GM18907 (cell line): ENCODE data around the gene LRP8.
"Not testable (repeated sequence)": the region's sequence is repeated elsewhere in the genome, so short reads cannot be mapped to it uniquely, and the experiment has no call there.

Experiments
- ATAC-seq: cut with Tn5 transposase; IDR thresholded peaks from one replicate; pipeline ENCODE4 v1.9.1; 2021; ENCODE audit warnings: mild to moderate bottlenecking, moderate library complexity; ENCODE audit not compliant: unreplicated experiment

Gene LRP8

GRCh38 chr1:53285969-53286760, 41.7 kb downstream of the LRP8 start:
- no peak for ATAC-seq

GRCh38 chr1:53285546-53285945, 42.3 kb downstream of the LRP8 start:
- no peak for ATAC-seq

GRCh38 chr1:53284224-53285020, 43.4 kb downstream of the LRP8 start:
- ATAC-seq, result no peak

GRCh38 chr1:53283156-53283555, 44.7 kb downstream of the LRP8 start:
- not testable (repeated sequence) for ATAC-seq

GRCh38 chr1:53281133-53281532, 46.7 kb downstream of the LRP8 start:
- no peak for ATAC-seq

GRCh38 chr1:53280496-53280895, 47.4 kb downstream of the LRP8 start:
- ATAC-seq, result no peak

- ATAC-seq, result no peak
Observed at GRCh38 chr1:53279296-53280200, 48.3 kb downstream of the LRP8 start.

GRCh38 chr1:53278298-53278725, 49.6 kb downstream of the LRP8 start:
- ATAC-seq, result no peak

- no peak for ATAC-seq
Observed at GRCh38 chr1:53277326-53277725, 50.5 kb downstream of the LRP8 start.

- ATAC-seq, result no peak
Observed at GRCh38 chr1:53276902-53277281, 51.0 kb downstream of the LRP8 start.

- ATAC-seq, result no peak
Observed at GRCh38 chr1:53276153-53276901, 51.5 kb downstream of the LRP8 start.

- no peak for ATAC-seq
Observed at GRCh38 chr1:53275566-53275965, 52.3 kb downstream of the LRP8 start.

GRCh38 chr1:53274541-53275185, 53.2 kb downstream of the LRP8 start:
- no peak for ATAC-seq

- ATAC-seq, result no peak
Observed at GRCh38 chr1:53274026-53274425, 53.8 kb downstream of the LRP8 start.

- ATAC-seq, result no peak
Observed at GRCh38 chr1:53273526-53273925, 54.3 kb downstream of the LRP8 start.

- ATAC-seq, result no peak
Observed at GRCh38 chr1:53272349-53272748, 55.5 kb downstream of the LRP8 start.

- no peak for ATAC-seq
Observed at GRCh38 chr1:53271446-53272090, 56.3 kb downstream of the LRP8 start.

- ATAC-seq, result no peak
Observed at GRCh38 chr1:53270873-53271272, 57.0 kb downstream of the LRP8 start.

- peak; percentile 40 for ATAC-seq
Observed at GRCh38 chr1:53270107-53270506, 57.8 kb downstream of the LRP8 start.
